A673 (cell line): ENCODE results near the gene CDH20. TPM values are rescaled to one million over a fixed set of nuclear protein-coding genes. Genes with fewer than 3 reads are reported as not detected.

ENCODE experiments used
- BruUV-seq: library from RNA; stranded (reverse); fragments of 400-500 nt; replicated peaks from 2 replicates; lab custom pipeline; 2021; lab: Mats Ljungman, UMichigan
- CTCF ChIA-PET: fragments of 300-600 bp; sonication (Branson Sonifier 250); formaldehyde crosslinking; loops from one replicate; lab custom pipeline; 2022; ENCODE audit warnings: antibody characterized with exemption; lab: Charles Lee
- POLR2A ChIA-PET: fragments of 300-600 bp; sonication (Branson Sonifier 250); formaldehyde crosslinking; loops from one replicate; lab custom pipeline; 2022; ENCODE audit warnings: antibody characterized with exemption; ENCODE audit not compliant: low non-redundant PET; lab: Charles Lee
- DNase-seq: peaks from one replicate; pipeline ENCODE4 v3.0.0-alpha.2; 2015; ENCODE audit warnings: low spot score
- H3K27ac ChIP-seq: fragments of 200-600 bp; sonication (generic); 2 replicates; pipeline ENCODE4 v1.5.1; 2016; ENCODE audit warnings: mixed run types, low read depth, mild to moderate bottlenecking, mixed read lengths, antibody characterized with exemption, low read length; ENCODE audit not compliant: poor library complexity, severe bottlenecking
- H3K27me3 ChIP-seq: fragments of 200-600 bp; sonication (generic); replicated peaks from 2 replicates; pipeline ENCODE4 v1.6.1; 2017; ENCODE audit warnings: mixed run types, low read depth, mild to moderate bottlenecking, mixed read lengths, antibody characterized with exemption, low read length; ENCODE audit not compliant: insufficient read depth, poor library complexity
- H3K36me3 ChIP-seq: fragments of 200-600 bp; sonication (generic); 2 replicates; pipeline ENCODE4 v1.6.1; 2016; ENCODE audit warnings: mixed run types, mild to moderate bottlenecking, mixed read lengths, antibody characterized with exemption, low read length; ENCODE audit not compliant: insufficient read depth, poor library complexity, severe bottlenecking
- H3K4me1 ChIP-seq: fragments of 200-600 bp; sonication (generic); 2 replicates; pipeline ENCODE4 v1.6.1; 2017; ENCODE audit warnings: mixed run types, mild to moderate bottlenecking, mixed read lengths, antibody characterized with exemption, low read length; ENCODE audit not compliant: insufficient read depth, poor library complexity, severe bottlenecking
- H3K4me3 ChIP-seq: fragments of 200-600 bp; sonication (generic); 2 replicates; pipeline ENCODE4 v1.5.1; 2016; ENCODE audit warnings: low read depth, mixed run types, mild to moderate bottlenecking, mixed read lengths, low read length; ENCODE audit not compliant: poor library complexity, severe bottlenecking
- H3K9me3 ChIP-seq: fragments of 200-600 bp; sonication (generic); 2 replicates; pipeline ENCODE4 v1.6.1; 2016; ENCODE audit warnings: mixed run types, low read depth, mild to moderate bottlenecking, mixed read lengths, antibody characterized with exemption, low read length; ENCODE audit not compliant: poor library complexity, severe bottlenecking
- CTCF ChIP-seq: fragments of 300-800, 200-600 bp; sonication (generic); conservative IDR thresholded peaks from 2 replicates; pipeline ENCODE4 v1.5.1; 2017; ENCODE audit warnings: low read depth, mild to moderate bottlenecking, antibody characterized with exemption, low read length, moderate library complexity, mixed read lengths
- EZH2 ChIP-seq: fragments of 200-600 bp; sonication (generic); IDR thresholded peaks from 2 replicates; pipeline ENCODE4 v1.6.1; 2017; ENCODE audit warnings: borderline replicate concordance, low read depth, mild to moderate bottlenecking, mixed read lengths, antibody characterized with exemption, low read length; ENCODE audit not compliant: poor library complexity, severe bottlenecking
- intact Hi-C: fragments of 100-400 bp; cut with micrococcal nuclease; formaldehyde crosslinking; loops from one replicate; pipeline ENCODE4 v1.10.0; 2022; ENCODE audit not compliant: unreplicated experiment
- total RNA-seq: library from RNA; stranded (reverse); gene quantifications from 2 replicates; pipeline ENCODE4 v1.2.3, GENCODE V29; 2021

Gene CDH20
- total RNA-seq, 1 experiment from 2014 or later, result 0.21 TPM

GRCh38 chr18:61470031-61470674 lies 136.9 kb downstream of the CDH20 start:
- no TSS peak for BruUV-seq
- H3K4me1 ChIP-seq, result no peaks in the 10 kb centered on the region
- no peaks in the 10 kb centered on the region for H3K36me3 ChIP-seq
- H3K4me3 ChIP-seq, result no peak overlapping the region
- intact Hi-C loops, result no loop called here
- no peak overlapping the region for H3K27ac ChIP-seq
- ChIA-PET CTCF (no interaction called here), POLR2A (no interaction called here)
- no peak for DNase-seq
- TF ChIP-seq CTCF (no peak), EZH2 (no peak)
- H3K27me3 ChIP-seq, result peaks cover 74% of the 10 kb centered on the region
- no peaks in the 10 kb centered on the region for H3K9me3 ChIP-seq

GRCh38 chr18:61471541-61471940 lies 138.3 kb downstream of the CDH20 start:
- peaks cover 80% of the 10 kb centered on the region for H3K27me3 ChIP-seq
- H3K36me3 ChIP-seq, result no peaks in the 10 kb centered on the region
- H3K27ac ChIP-seq, result no peak overlapping the region
- ChIA-PET POLR2A (no interaction called here), CTCF (no interaction called here)
- intact Hi-C loops, result no loop called here
- H3K4me3 ChIP-seq, result no peak overlapping the region
- TF ChIP-seq EZH2, result no peak
- no peak for TF ChIP-seq CTCF
- no peaks in the 10 kb centered on the region for H3K4me1 ChIP-seq
- H3K9me3 ChIP-seq, result no peaks in the 10 kb centered on the region
- DNase-seq, result no peak
- BruUV-seq, result no TSS peak

GRCh38 chr18:61471942-61472341 lies 138.7 kb downstream of the CDH20 start:
- DNase-seq, result no peak
- ChIA-PET POLR2A (no interaction called here), CTCF (no interaction called here)
- Histone ChIP-seq H3K27me3 (peaks cover 80% of the 10 kb centered on the region), H3K27ac (no peak overlapping the region), H3K9me3 (no peaks in the 10 kb centered on the region), H3K36me3 (no peaks in the 10 kb centered on the region), H3K4me1 (no peaks in the 10 kb centered on the region), H3K4me3 (no peak overlapping the region)
- intact Hi-C loops, result no loop called here
- TF ChIP-seq EZH2, result no peak
- no peak for TF ChIP-seq CTCF
- no TSS peak for BruUV-seq
